ENCODE data around the gene ADAMTSL2. TPM values are rescaled to one million over a fixed set of nuclear protein-coding genes. Genes with fewer than 3 reads are reported as not detected.

The ADAMTSL2 gene
- total and polyA plus RNA-seq, 2 donors (not counting 1 experiment from before 2014, with no cell fraction given), result under 0.01 to 0.09 TPM

DNA sequence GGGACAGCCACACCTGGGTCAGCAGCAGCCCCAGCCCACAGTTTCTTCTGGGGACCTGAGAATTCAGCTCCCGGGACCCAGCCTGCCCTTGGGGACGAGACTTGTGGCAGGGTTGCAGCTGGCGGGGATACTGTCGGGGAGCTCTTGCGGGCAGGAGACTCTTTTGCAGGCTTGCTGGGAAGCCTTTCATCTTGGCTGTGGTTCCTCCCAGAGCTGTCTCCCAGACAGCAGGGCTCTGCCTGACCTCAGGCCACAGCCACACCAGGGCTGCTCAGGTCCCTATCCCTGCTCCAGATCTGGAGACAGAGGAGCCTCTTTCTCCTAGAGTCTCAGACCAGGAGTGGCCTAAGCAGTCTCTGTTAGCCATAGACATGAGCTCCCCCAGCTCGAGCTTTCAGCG, 5.0 kb upstream of the ADAMTSL2 start:
- Histone ChIP-seq H3K4me2 (ENCODE audit: extremely low read depth, insufficient read depth, low read length) (no peak overlapping the region), H3K27ac (ENCODE audit: insufficient read depth, low read length) (no peak overlapping the region), H2AFZ (ENCODE audit: low read length) (no peak overlapping the region), H3K27me3 (ENCODE audit: control insufficient read depth, insufficient read depth, low read length) (peaks cover 49% of the 10 kb centered on the region), H4K20me1 (ENCODE audit: control insufficient read depth, extremely low read depth, insufficient read depth, low read length) (no peaks in the 10 kb centered on the region), H3K9me3 (ENCODE audit: control insufficient read depth, insufficient read depth, low read depth, low read length) (no peaks in the 10 kb centered on the region), H3K4me3 (replicated peaks in 1 of 4; ENCODE audit: control extremely low read depth in 1 of 4, insufficient read depth in 1 of 4, low read depth in 3 of 4, low read length in 4 of 4) (no peak overlapping the region), H3K4me1 (ENCODE audit: control insufficient read depth, extremely low read depth, insufficient read depth, low read length) (peaks cover 5% of the 10 kb centered on the region), H3K36me3 (ENCODE audit: control insufficient read depth, insufficient read depth, low read length) (no peaks in the 10 kb centered on the region), H3K79me2 (ENCODE audit: control insufficient read depth, insufficient read depth, low read length) (no peaks in the 10 kb centered on the region), H3K9ac (ENCODE audit: insufficient read depth, low read length) (no peak overlapping the region)
- DNase-seq (ENCODE audit: low read depth in 2 of 2), result no peak
- TF ChIP-seq, protein P1, sequence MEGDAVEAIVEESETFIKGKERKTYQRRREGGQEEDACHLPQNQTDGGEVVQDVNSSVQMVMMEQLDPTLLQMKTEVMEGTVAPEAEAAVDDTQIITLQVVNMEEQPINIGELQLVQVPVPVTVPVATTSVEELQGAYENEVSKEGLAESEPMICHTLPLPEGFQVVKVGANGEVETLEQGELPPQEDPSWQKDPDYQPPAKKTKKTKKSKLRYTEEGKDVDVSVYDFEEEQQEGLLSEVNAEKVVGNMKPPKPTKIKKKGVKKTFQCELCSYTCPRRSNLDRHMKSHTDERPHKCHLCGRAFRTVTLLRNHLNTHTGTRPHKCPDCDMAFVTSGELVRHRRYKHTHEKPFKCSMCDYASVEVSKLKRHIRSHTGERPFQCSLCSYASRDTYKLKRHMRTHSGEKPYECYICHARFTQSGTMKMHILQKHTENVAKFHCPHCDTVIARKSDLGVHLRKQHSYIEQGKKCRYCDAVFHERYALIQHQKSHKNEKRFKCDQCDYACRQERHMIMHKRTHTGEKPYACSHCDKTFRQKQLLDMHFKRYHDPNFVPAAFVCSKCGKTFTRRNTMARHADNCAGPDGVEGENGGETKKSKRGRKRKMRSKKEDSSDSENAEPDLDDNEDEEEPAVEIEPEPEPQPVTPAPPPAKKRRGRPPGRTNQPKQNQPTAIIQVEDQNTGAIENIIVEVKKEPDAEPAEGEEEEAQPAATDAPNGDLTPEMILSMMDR (conservative IDR thresholded peaks at IDR 0.05 in 1 of 2, IDR thresholded peaks at IDR 0.05 in 1 of 2; ENCODE audit: low read depth in 1 of 2, low read length in 2 of 2), result no peak

DNA sequence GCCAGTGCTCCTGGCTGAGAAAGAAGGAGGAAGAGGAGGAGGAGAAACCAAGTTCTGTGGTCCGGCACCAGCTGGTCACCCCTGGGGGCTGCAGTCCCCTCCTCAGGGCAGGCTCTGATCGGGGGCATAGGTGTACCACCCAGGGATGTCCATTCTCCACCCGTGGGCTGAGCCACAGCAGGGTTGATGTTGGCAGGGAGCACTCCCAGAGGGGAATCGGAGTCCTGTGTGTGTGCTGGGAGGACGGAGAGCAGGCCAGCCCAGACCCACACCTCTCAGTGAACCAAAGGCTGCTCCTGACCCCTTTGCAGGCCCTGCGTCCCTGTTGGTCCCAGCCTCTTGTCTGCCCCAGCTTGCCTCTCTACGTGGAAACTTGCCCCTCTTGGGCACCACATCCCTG, 4.6 kb upstream of the ADAMTSL2 start:
- peaks cover 8% of the 10 kb centered on the region for H3K4me1 ChIP-seq (ENCODE audit: control insufficient read depth, extremely low read depth, insufficient read depth, low read length)
- H3K4me2 ChIP-seq (ENCODE audit: extremely low read depth, insufficient read depth, low read length), result no peak overlapping the region
- H3K9ac ChIP-seq (ENCODE audit: insufficient read depth, low read length), result no peak overlapping the region
- no peaks in the 10 kb centered on the region for H3K9me3 ChIP-seq (ENCODE audit: control insufficient read depth, insufficient read depth, low read depth, low read length)
- no peaks in the 10 kb centered on the region for H3K36me3 ChIP-seq (ENCODE audit: control insufficient read depth, insufficient read depth, low read length)
- no peak for TF ChIP-seq EZH2 (IDR thresholded peaks at IDR 0.05; ENCODE audit: low read length, missing control alignments)
- TF ChIP-seq, protein P1 (conservative IDR thresholded peaks at IDR 0.05 in 1 of 2, IDR thresholded peaks at IDR 0.05 in 1 of 2; ENCODE audit: low read depth in 1 of 2, low read length in 2 of 2), result no peak
- H3K27me3 ChIP-seq (ENCODE audit: control insufficient read depth, insufficient read depth, low read length), result peaks cover 49% of the 10 kb centered on the region
- H3K27ac ChIP-seq (ENCODE audit: insufficient read depth, low read length), result no peak overlapping the region
- no peaks in the 10 kb centered on the region for H4K20me1 ChIP-seq (ENCODE audit: control insufficient read depth, extremely low read depth, insufficient read depth, low read length)
- H2AFZ ChIP-seq (ENCODE audit: low read length), result no peak overlapping the region
- no peak for DNase-seq (ENCODE audit: low read depth in 2 of 2)
- no peaks in the 10 kb centered on the region for H3K79me2 ChIP-seq (ENCODE audit: control insufficient read depth, insufficient read depth, low read length)
- H3K4me3 ChIP-seq (replicated peaks in 1 of 4; ENCODE audit: control extremely low read depth in 1 of 4, insufficient read depth in 1 of 4, low read depth in 3 of 4, low read length in 4 of 4), result no peak overlapping the region

DNA sequence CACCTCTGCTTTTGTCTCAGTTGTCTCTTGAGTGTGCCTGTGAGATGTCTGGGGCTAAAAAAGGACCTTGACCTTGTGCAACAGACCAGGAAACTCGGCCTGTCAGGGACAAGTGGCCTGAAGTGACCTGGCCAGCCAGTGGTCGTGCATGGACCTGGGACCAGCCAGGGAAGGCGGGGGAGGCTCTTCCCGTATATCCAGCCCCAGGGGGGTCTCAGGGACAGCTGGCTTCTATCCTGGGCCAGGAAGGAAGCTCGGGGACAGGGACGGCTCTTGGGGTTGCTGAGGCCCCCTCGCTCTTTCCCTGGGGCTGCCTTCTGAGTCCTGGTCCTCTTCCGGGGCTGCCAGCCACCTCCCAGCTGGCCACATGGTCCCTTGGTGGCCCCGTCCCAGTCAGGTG, 3.2 kb upstream of the ADAMTSL2 start:
- Histone ChIP-seq H3K27ac (ENCODE audit: insufficient read depth, low read length) (no peak overlapping the region), H3K4me2 (ENCODE audit: extremely low read depth, insufficient read depth, low read length) (no peak overlapping the region), H3K9me3 (ENCODE audit: control insufficient read depth, insufficient read depth, low read depth, low read length) (no peaks in the 10 kb centered on the region), H2AFZ (ENCODE audit: low read length) (no peak overlapping the region), H3K36me3 (ENCODE audit: control insufficient read depth, insufficient read depth, low read length) (no peaks in the 10 kb centered on the region), H4K20me1 (ENCODE audit: control insufficient read depth, extremely low read depth, insufficient read depth, low read length) (no peaks in the 10 kb centered on the region), H3K9ac (ENCODE audit: insufficient read depth, low read length) (no peak overlapping the region), H3K4me1 (ENCODE audit: control insufficient read depth, extremely low read depth, insufficient read depth, low read length) (peaks cover 8% of the 10 kb centered on the region), H3K27me3 (ENCODE audit: control insufficient read depth, insufficient read depth, low read length) (peaks cover 44% of the 10 kb centered on the region), H3K79me2 (ENCODE audit: control insufficient read depth, insufficient read depth, low read length) (no peaks in the 10 kb centered on the region), H3K4me3 (replicated peaks in 1 of 4; ENCODE audit: control extremely low read depth in 1 of 4, insufficient read depth in 1 of 4, low read depth in 3 of 4, low read length in 4 of 4) (no peak overlapping the region)
- no peak for DNase-seq (ENCODE audit: low read depth in 2 of 2)
- TF ChIP-seq EZH2 (IDR thresholded peaks at IDR 0.05; ENCODE audit: low read length, missing control alignments), result no peak
- TF ChIP-seq, protein P1 (conservative IDR thresholded peaks at IDR 0.05 in 1 of 2, IDR thresholded peaks at IDR 0.05 in 1 of 2; ENCODE audit: low read depth in 1 of 2, low read length in 2 of 2), result no peak
